ENCODE measurements around the gene MT2A. TPM values are rescaled to one million over a fixed set of nuclear protein-coding genes. Genes with fewer than 3 reads are reported as not detected.

Gene MT2A
- total and polyA plus RNA-seq, 2 of the 13 experiments (the other 11 are each of a cell fraction or from before 2014, with no cell fraction given): 135 to 371 TPM

DNA sequence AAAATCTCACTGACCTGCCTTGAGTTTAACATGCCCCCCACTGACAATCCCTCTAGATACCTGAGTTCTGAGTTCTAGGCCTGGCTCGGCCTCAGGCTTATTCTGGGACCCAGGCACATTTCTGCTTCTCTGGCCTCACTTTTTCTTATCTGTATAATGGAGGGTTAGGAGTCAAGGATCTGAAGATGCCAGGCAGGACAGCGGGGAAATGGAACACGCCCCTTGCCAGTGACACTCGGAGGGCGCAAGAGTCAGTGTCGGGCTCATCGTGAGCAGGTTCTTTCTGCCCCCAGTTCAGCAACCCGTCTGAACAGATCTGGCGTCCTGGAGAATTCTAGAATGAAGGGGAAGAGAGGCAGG, 19.6 kb upstream of the MT2A start:
- no peak for FAIRE-seq
- H3K4me2 ChIP-seq (ENCODE audit: low read depth, low read length): no peak overlapping the region
- no peaks in the 10 kb centered on the region for H4K20me1 ChIP-seq (ENCODE audit: insufficient read depth, low read length)
- H3K4me3 ChIP-seq (replicated peaks in 1 of 3; ENCODE audit: insufficient read depth in 1 of 3, low read depth in 2 of 3, low read length in 3 of 3): no peak overlapping the region
- no peaks in the 10 kb centered on the region for H3K36me3 ChIP-seq (replicated peaks in 1 of 2; ENCODE audit: control insufficient read depth in 1 of 2, insufficient read depth in 2 of 2, low read length in 2 of 2)
- peaks cover 6 to 45% of the 10 kb centered on the region in 2 experiments; a peak in 4 of 5 replicates for H3K27me3 ChIP-seq (ENCODE audit: control insufficient read depth in 1 of 2, insufficient read depth in 2 of 2, low read length in 2 of 2)
- no peak for ATAC-seq
- H2AFZ ChIP-seq (ENCODE audit: low read length): no peak overlapping the region
- in situ Hi-C loops (cut with HindIII; ENCODE audit: extremely low pct_ligation_motif_present, low pct_unique_long_range_greater_than_20kb): no loop called here
- H3K27ac ChIP-seq (ENCODE audit: extremely low read length, insufficient read depth, low read length): no peak overlapping the region
- DNase-seq (ENCODE audit: low spot score): no peak
- H3K9ac ChIP-seq (ENCODE audit: insufficient read depth, low read depth, low read length): no peak overlapping the region
- H3K79me2 ChIP-seq (ENCODE audit: insufficient read depth, low read length): no peaks in the 10 kb centered on the region
- intact Hi-C loops (cut with micrococcal nuclease; ENCODE audit: unreplicated experiment): no loop called here
- WGBS (ENCODE audit: low lambda C conversion rate): 50% methylated on average over 9 of the region's 9 CpGs
- no peak for TF ChIP-seq MYNN (CRISPR knock-in tag; IDR thresholded peaks at IDR 0.05; ENCODE audit: low read depth)
- TF ChIP-seq ZNF253 (CRISPR knock-in tag; IDR thresholded peaks at IDR 0.05; ENCODE audit: borderline replicate concordance): no peak
- no peak for TF ChIP-seq IRX3 (CRISPR knock-in tag; IDR thresholded peaks at IDR 0.05; ENCODE audit: borderline replicate concordance, low read depth)
- no peak for TF ChIP-seq SNAI1 (CRISPR knock-in tag; IDR thresholded peaks at IDR 0.05; ENCODE audit: borderline replicate concordance)
- H3K9me3 ChIP-seq (ENCODE audit: low read length): no peaks in the 10 kb centered on the region
- peaks cover 8% of the 10 kb centered on the region for H3K4me1 ChIP-seq (ENCODE audit: insufficient read depth, low read length)
- ChIA-PET POLR2A (no interaction called here), CTCF (ENCODE audit: low intra/inter-chr PET ratio, low total read pairs) (no interaction called here)
- no TSS peak for BruUV-seq (replicated peaks)

DNA sequence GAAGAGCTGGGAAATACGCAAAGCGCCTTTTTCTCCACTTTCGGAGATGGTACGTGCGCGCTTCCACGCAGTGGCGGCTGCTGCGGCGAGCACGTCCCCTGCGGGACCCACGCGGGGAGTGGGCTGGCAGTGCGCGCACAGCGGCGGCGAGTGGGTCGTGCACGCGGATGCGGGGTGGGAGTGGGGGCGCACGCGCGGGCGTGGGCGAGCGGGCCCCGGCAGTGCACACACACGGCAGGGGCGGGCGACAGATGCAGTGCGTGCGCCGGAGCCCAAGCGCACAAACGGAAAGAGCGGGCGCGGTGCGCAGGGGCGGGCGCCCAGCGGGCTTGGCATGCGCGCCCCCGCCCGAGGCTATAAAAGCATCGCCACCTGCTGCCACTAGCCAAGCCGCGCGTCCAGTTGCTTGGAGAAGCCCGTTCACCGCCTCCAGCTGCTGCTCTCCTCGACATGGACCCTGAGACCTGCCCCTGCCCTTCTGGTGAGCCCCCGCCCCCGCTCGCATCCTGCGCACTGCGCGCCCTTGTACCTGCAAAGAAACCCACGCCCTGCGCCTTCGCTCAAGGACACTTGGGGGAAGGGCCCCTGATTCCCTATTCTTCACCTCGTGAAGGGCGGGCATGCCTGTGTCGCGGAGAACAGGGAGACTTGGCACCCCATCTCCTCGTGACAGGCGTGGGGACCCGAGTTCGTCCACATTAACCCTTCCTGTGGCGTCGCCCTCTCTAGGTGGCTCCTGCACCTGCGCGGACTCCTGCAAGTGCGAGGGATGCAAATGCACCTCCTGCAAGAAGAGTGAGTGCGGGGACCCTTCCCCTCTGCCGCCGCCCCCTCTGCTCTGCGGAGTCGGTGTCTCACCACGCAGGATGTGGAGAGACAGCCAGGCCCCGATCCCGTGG, 19.0 kb upstream of the MT2A start, which contains the start of gene MT3:
Gene MT3, plus strand, starts transcription at position 388 of the 899 bp plus-strand sequence. Its CDS starts 63 bp downstream, at position 451.
- peaks cover 8% of the 10 kb centered on the region for H3K4me1 ChIP-seq (ENCODE audit: insufficient read depth, low read length)
- H3K4me3 ChIP-seq (replicated peaks in 1 of 3; ENCODE audit: insufficient read depth in 1 of 3, low read depth in 2 of 3, low read length in 3 of 3): no peak within 1 kb of the TSS
- peaks cover 6 to 42% of the 10 kb centered on the region in 2 experiments; a peak in 4 of 5 replicates for H3K27me3 ChIP-seq (ENCODE audit: control insufficient read depth in 1 of 2, insufficient read depth in 2 of 2, low read length in 2 of 2)
- H3K9ac ChIP-seq (ENCODE audit: insufficient read depth, low read depth, low read length): no peak within 1 kb of the TSS
- intact Hi-C loops (cut with micrococcal nuclease; ENCODE audit: unreplicated experiment): no loop called here
- no peak for ATAC-seq
- H3K9me3 ChIP-seq (ENCODE audit: low read length): no peaks in the 10 kb centered on the region
- ChIA-PET POLR2A (no interaction called here), CTCF (ENCODE audit: low intra/inter-chr PET ratio, low total read pairs) (no interaction called here)
- TF ChIP-seq DNMT1 (CRISPR knock-in tag; IDR thresholded peaks at IDR 0.05) (peak; percentile 46; the same call in 1 of the 2 replicates), SRF (IDR thresholded peaks at IDR 0.05; ENCODE audit: low read depth, low read length) (no peak)
- H3K4me2 ChIP-seq (ENCODE audit: low read depth, low read length): no peak within 1 kb of the TSS
- H3K36me3 ChIP-seq (replicated peaks in 1 of 2; ENCODE audit: control insufficient read depth in 1 of 2, insufficient read depth in 2 of 2, low read length in 2 of 2): no peaks in the 10 kb centered on the region
- 52% methylated on average over 49 of the region's 87 CpGs for WGBS (ENCODE audit: low lambda C conversion rate)
- no peak within 1 kb of the TSS for H3K27ac ChIP-seq (ENCODE audit: extremely low read length, insufficient read depth, low read length)
- no TSS peak for BruUV-seq (replicated peaks)
- no peaks in the 10 kb centered on the region for H3K79me2 ChIP-seq (ENCODE audit: insufficient read depth, low read length)
- no peak for DNase-seq (ENCODE audit: low spot score)
- H2AFZ ChIP-seq (ENCODE audit: low read length): no peak within 1 kb of the TSS
- no peaks in the 10 kb centered on the region for H4K20me1 ChIP-seq (ENCODE audit: insufficient read depth, low read length)
- FAIRE-seq: no peak
- in situ Hi-C loops (cut with HindIII; ENCODE audit: extremely low pct_ligation_motif_present, low pct_unique_long_range_greater_than_20kb): no loop called here
